ENCODE data around the gene HDC. TPM values are rescaled to one million over a fixed set of nuclear protein-coding genes. Genes with fewer than 3 reads are reported as not detected.
A peak's percentile ranks its signal among the peaks of the same experiment; 100 is the strongest.

Gene HDC
- total and polyA plus RNA-seq, 8 donors, result 0.64 to 4.6 (median 1.6) TPM

GRCh38 chr15:50280271-50280670 is 14.7 kb upstream of the HDC start:
- intact Hi-C loops (cut with DNase I), result no loop called here
- Histone ChIP-seq H3K9me3 (no peaks in the 10 kb centered on the region), H3K4me1 (peaks cover 0 to 22% of the 10 kb centered on the region in 2 donors), H3K36me3 (peaks cover 0 to 23% of the 10 kb centered on the region in 2 donors), H3K27me3 (no peaks in the 10 kb centered on the region), H3K4me3 (no peak overlapping the region), H3K27ac (no peak overlapping the region)
- TF ChIP-seq, protein P1, sequence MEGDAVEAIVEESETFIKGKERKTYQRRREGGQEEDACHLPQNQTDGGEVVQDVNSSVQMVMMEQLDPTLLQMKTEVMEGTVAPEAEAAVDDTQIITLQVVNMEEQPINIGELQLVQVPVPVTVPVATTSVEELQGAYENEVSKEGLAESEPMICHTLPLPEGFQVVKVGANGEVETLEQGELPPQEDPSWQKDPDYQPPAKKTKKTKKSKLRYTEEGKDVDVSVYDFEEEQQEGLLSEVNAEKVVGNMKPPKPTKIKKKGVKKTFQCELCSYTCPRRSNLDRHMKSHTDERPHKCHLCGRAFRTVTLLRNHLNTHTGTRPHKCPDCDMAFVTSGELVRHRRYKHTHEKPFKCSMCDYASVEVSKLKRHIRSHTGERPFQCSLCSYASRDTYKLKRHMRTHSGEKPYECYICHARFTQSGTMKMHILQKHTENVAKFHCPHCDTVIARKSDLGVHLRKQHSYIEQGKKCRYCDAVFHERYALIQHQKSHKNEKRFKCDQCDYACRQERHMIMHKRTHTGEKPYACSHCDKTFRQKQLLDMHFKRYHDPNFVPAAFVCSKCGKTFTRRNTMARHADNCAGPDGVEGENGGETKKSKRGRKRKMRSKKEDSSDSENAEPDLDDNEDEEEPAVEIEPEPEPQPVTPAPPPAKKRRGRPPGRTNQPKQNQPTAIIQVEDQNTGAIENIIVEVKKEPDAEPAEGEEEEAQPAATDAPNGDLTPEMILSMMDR (IDR thresholded peaks at IDR 0.05), result no peak
- ATAC-seq (no peak), DNase-seq (no peak)

GRCh38 chr15:50278496-50278895 is 13.0 kb upstream of the HDC start:
- ATAC-seq (no peak), DNase-seq (peak in 1 of 4 donors; percentile 3)
- Histone ChIP-seq H3K4me3 (no peak overlapping the region), H3K36me3 (peaks cover 0 to 11% of the 10 kb centered on the region in 2 donors), H3K4me1 (peaks cover 0 to 22% of the 10 kb centered on the region in 2 donors), H3K9me3 (no peaks in the 10 kb centered on the region), H3K27me3 (no peaks in the 10 kb centered on the region), H3K27ac (peak overlapping the region in 1 of 2 donors; percentile 73)
- TF ChIP-seq, protein P1 (IDR thresholded peaks at IDR 0.05), result no peak
- intact Hi-C loops (cut with DNase I), result no loop called here

- TF ChIP-seq, protein P1 (IDR thresholded peaks at IDR 0.05), result no peak
- intact Hi-C loops (cut with DNase I), result no loop called here
- Histone ChIP-seq H3K36me3 (peaks cover 0 to 10% of the 10 kb centered on the region in 2 donors), H3K27me3 (no peaks in the 10 kb centered on the region), H3K4me1 (peaks cover 0 to 22% of the 10 kb centered on the region in 2 donors), H3K4me3 (no peak overlapping the region), H3K9me3 (no peaks in the 10 kb centered on the region), H3K27ac (peak overlapping the region in 1 of 2 donors; percentile 73)
- ATAC-seq (no peak), DNase-seq (no peak)
These were observed 11.8 kb upstream of the HDC start for GRCh38 chr15:50277370-50277769.

- Histone ChIP-seq H3K27ac (peak overlapping the region in 1 of 2 donors; percentile 73), H3K27me3 (no peaks in the 10 kb centered on the region), H3K9me3 (no peaks in the 10 kb centered on the region), H3K36me3 (peaks cover 0 to 10% of the 10 kb centered on the region in 2 donors), H3K4me3 (no peak overlapping the region), H3K4me1 (peaks cover 0 to 22% of the 10 kb centered on the region in 2 donors)
- DNase-seq (no peak), ATAC-seq (no peak)
- intact Hi-C loops (cut with DNase I), result no loop called here
- TF ChIP-seq, protein P1 (IDR thresholded peaks at IDR 0.05), result no peak
These were observed 10.4 kb upstream of the HDC start for GRCh38 chr15:50275908-50276307.

GRCh38 chr15:50275091-50275490 is 9.6 kb upstream of the HDC start:
- Histone ChIP-seq H3K4me3 (no peak overlapping the region), H3K36me3 (peaks cover 0 to 5% of the 10 kb centered on the region in 2 donors), H3K27me3 (no peaks in the 10 kb centered on the region), H3K27ac (no peak overlapping the region), H3K4me1 (peaks cover 0 to 22% of the 10 kb centered on the region in 2 donors), H3K9me3 (no peaks in the 10 kb centered on the region)
- DNase-seq, result no peak
- TF ChIP-seq, protein P1 (IDR thresholded peaks at IDR 0.05), result no peak
- intact Hi-C loops (cut with DNase I), result no loop called here
- ATAC-seq, result no peak
